HAP-1 (cell line): ENCODE data around the gene SCN9A.

Source experiments
- DNase-seq, 2 experiments: peaks; one replicate each; pipeline ENCODE4 v3.0.0-alpha.2; 2016 to 2020; ENCODE audit warnings: low spot score in 2 of 2
- H3K27me3 ChIP-seq: fragments of 250-450 bp; sonication (Bioruptor Pico); 2 replicates; pipeline ENCODE4 v1.5.1; 2020; ENCODE audit warnings: low read depth, mild to moderate bottlenecking, moderate library complexity
- H3K36me3 ChIP-seq: fragments of 250-450 bp; sonication (Bioruptor Pico); replicated peaks from 2 replicates; pipeline ENCODE4 v1.5.1; 2020; ENCODE audit warnings: mild to moderate bottlenecking
- H3K4me1 ChIP-seq: fragments of 250-450 bp; sonication (Bioruptor Pico); 2 replicates; pipeline ENCODE4 v1.5.1; 2020; ENCODE audit warnings: mild to moderate bottlenecking
- H3K4me3 ChIP-seq: fragments of 250-450 bp; sonication (Bioruptor Pico); 2 replicates; pipeline ENCODE4 v1.5.1; 2020; ENCODE audit warnings: mild to moderate bottlenecking, moderate library complexity
- H3K9me3 ChIP-seq: fragments of 250-450 bp; sonication (Bioruptor Pico); 2 replicates; pipeline ENCODE4 v1.5.1; 2020; ENCODE audit warnings: mild to moderate bottlenecking, moderate library complexity
- in situ Hi-C: fragments of 300-500 bp; cut with MboI; formaldehyde crosslinking; loops from 3 replicates; pipeline ENCODE4 v1.14.3; 2020; ENCODE audit warnings: low sequenced_read_pairs, inconsistent platforms, mixed read lengths

SCN9A gene

DNA sequence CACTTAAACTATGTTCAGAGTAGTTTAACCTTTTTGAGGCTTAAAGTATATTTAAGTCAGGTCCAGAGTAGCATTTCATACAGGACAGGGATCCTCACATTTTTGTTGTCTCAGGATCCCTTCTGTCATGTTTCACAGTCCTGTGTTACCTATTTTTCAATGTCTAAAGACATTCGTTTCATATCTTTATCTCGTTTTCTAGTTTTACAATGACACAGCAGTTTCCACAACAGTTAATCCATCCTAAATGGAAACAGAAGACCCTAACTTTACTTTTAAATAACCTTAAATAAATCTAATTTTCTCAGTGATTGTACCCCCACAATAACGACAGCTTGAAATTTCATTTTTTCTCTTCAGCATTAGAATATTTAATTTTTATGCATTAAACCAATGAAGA is 17.3 kb upstream of the SCN9A start:
- Histone ChIP-seq H3K4me1 (no peaks in the 10 kb centered on the region), H3K36me3 (no peaks in the 10 kb centered on the region), H3K27me3 (no peaks in the 10 kb centered on the region), H3K4me3 (no peak overlapping the region), H3K9me3 (no peaks in the 10 kb centered on the region)
- in situ Hi-C loops = no loop called here
- no peak for DNase-seq

GRCh38 chr2:166388481-166389070 is 12.8 kb upstream of the SCN9A start:
- no peak overlapping the region for H3K4me3 ChIP-seq
- in situ Hi-C loops = no loop called here
- no peaks in the 10 kb centered on the region for H3K27me3 ChIP-seq
- DNase-seq = no peak
- no peaks in the 10 kb centered on the region for H3K9me3 ChIP-seq
- H3K4me1 ChIP-seq = no peaks in the 10 kb centered on the region
- no peaks in the 10 kb centered on the region for H3K36me3 ChIP-seq

DNA sequence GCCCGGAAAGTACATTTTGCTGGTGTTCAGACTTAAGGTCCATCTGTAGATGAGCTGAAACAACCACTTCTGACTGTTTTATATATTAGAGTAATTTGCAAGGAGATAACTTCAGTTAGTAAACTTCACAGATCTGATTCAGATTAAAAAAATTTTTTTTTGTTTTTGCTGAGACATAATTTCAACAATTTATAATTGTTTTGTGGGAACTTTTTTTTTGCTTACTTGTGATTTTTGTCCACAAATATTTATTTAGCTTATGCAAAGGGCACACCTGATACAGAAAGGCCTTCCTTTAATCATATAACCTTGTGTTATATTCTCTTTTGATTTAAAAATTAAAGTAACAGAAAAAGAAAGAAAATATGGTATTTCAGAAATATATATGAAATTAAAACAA is 9.6 kb upstream of the SCN9A start:
- in situ Hi-C loops = no loop called here

DNA sequence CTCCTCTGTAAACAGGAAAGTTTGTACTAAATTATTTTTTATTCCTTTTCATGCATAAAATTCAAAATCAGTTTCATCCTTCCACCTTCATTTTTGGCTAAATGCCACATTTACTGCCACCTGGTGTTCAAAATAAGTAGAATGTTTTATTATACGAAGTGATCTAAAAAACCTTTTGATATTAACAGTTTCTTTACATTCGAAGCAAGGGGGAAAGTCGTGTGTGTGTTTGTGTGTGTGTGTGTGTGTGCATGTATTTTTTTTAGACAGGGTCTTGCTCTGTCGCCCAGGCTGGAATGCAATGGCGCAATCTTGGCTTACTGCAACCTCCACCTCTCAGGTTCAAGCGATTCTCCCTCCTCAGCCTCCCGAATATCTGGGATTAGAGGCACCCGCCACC is 9.0 kb upstream of the SCN9A start:
- Histone ChIP-seq H3K4me1 (no peaks in the 10 kb centered on the region), H3K27me3 (no peaks in the 10 kb centered on the region), H3K9me3 (no peaks in the 10 kb centered on the region), H3K4me3 (no peak overlapping the region), H3K36me3 (no peaks in the 10 kb centered on the region)
- in situ Hi-C loops = no loop called here
- peak; percentile 13 to 45 for DNase-seq

More for the DNA sequence above, 9.6 kb upstream of the SCN9A start:
- no peak for DNase-seq
- Histone ChIP-seq H3K9me3 (no peaks in the 10 kb centered on the region), H3K4me3 (no peak overlapping the region), H3K36me3 (no peaks in the 10 kb centered on the region), H3K4me1 (no peaks in the 10 kb centered on the region), H3K27me3 (no peaks in the 10 kb centered on the region)

- Histone ChIP-seq H3K27me3 (no peaks in the 10 kb centered on the region), H3K4me1 (no peaks in the 10 kb centered on the region), H3K4me3 (no peak overlapping the region), H3K9me3 (no peaks in the 10 kb centered on the region), H3K36me3 (no peaks in the 10 kb centered on the region)
- no peak for DNase-seq
- in situ Hi-C loops = no loop called here
These were observed 6.7 kb upstream of the SCN9A start for GRCh38 chr2:166382448-166382847.

DNA sequence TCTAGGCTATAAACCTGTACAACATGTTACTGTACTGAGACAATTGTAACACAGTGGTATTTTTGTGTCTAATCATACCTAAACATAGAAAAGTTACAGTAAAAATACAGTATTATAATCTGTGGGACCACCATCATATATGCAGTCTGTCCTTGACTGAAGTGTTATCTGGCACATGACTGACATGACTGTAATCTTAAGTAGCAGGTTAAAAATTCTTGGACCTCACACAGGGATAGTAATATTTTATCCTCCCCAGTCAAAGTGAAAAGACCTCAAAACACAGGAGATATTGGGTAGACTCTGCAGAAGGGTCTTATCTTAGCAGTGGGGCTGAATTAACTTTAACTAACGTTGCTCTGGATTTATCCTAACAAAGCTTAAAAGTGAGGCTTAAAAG is 4.9 kb upstream of the SCN9A start:
- H3K4me1 ChIP-seq = peaks cover 7% of the 10 kb centered on the region; the same call in 1 of the 2 replicates
- no peak overlapping the region for H3K4me3 ChIP-seq
- in situ Hi-C loops = no loop called here
- no peaks in the 10 kb centered on the region for H3K36me3 ChIP-seq
- H3K27me3 ChIP-seq = no peaks in the 10 kb centered on the region
- DNase-seq = no peak
- H3K9me3 ChIP-seq = no peaks in the 10 kb centered on the region

DNA sequence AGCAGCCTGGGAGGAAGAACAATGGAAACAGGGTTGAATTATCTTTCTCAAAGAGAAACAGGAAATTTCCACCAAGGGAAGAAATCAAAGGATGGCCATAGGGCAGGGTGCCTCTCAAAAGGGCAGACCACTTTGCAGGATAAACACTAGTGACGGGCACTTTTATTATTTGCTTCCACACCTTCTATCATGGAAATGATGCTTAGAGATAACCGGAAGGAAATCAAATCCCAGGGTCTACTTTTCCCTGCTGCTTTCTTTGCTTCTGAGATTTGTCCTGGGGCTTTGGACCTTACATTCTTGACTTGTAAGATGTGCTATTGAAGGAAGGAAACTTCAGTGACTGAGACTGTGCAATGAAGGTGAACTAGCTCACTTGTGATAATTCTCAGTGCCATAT is 1.1 kb upstream of the SCN9A start:
- no peak overlapping the region; the same call in 1 of the 2 replicates for H3K4me3 ChIP-seq
- in situ Hi-C loops = no loop called here
- no peaks in the 10 kb centered on the region for H3K36me3 ChIP-seq

GRCh38 chr2:166376488-166376828 is 714 bp upstream of the SCN9A start:
- H3K4me3 ChIP-seq = peak overlapping the region; percentile 59
- H3K4me1 ChIP-seq = peaks cover 19% of the 10 kb centered on the region
- in situ Hi-C loops = no loop called here
- H3K36me3 ChIP-seq = no peaks in the 10 kb centered on the region
- no peaks in the 10 kb centered on the region for H3K27me3 ChIP-seq
- H3K9me3 ChIP-seq = no peaks in the 10 kb centered on the region
- no peak for DNase-seq

More for the DNA sequence above, 1.1 kb upstream of the SCN9A start:
- Histone ChIP-seq H3K4me1 (peaks cover 19% of the 10 kb centered on the region), H3K9me3 (no peaks in the 10 kb centered on the region), H3K27me3 (no peaks in the 10 kb centered on the region)
- DNase-seq = no peak

- DNase-seq = peak in 1 of 2 experiments; percentile 59
- H3K4me3 ChIP-seq = peak overlapping the region; percentile 59
- no peaks in the 10 kb centered on the region for H3K9me3 ChIP-seq
- in situ Hi-C loops = no loop called here
- no peaks in the 10 kb centered on the region for H3K27me3 ChIP-seq
- no peaks in the 10 kb centered on the region for H3K36me3 ChIP-seq
- H3K4me1 ChIP-seq = peaks cover 22% of the 10 kb centered on the region
These were observed 479 bp downstream of the SCN9A start for GRCh38 chr2:166375195-166375735.

DNA sequence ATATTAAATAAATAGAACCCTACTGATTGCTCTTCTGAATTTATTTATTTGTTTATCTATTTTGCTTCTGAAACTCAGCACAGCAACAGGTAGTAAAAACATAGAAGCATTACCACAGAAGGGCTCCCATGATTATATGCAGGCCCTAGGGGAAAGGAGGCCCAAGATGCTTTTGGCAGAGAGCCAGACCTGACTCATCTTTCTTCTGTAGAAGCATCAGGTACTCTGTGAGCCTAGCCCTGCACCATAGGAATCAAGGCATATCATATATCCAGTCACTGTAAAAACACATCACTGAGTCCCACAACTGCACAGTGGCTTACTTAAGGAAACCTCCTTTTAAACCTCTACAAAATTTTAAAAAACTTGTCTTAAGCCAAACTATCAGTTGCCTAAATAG is 1.8 kb downstream of the SCN9A start:
- no peaks in the 10 kb centered on the region for H3K27me3 ChIP-seq
- peak; percentile 21 to 72 for DNase-seq
- peaks cover 22% of the 10 kb centered on the region for H3K4me1 ChIP-seq
- no peak overlapping the region for H3K4me3 ChIP-seq
- H3K9me3 ChIP-seq = no peaks in the 10 kb centered on the region
- in situ Hi-C loops = no loop called here
- H3K36me3 ChIP-seq = no peaks in the 10 kb centered on the region

DNA sequence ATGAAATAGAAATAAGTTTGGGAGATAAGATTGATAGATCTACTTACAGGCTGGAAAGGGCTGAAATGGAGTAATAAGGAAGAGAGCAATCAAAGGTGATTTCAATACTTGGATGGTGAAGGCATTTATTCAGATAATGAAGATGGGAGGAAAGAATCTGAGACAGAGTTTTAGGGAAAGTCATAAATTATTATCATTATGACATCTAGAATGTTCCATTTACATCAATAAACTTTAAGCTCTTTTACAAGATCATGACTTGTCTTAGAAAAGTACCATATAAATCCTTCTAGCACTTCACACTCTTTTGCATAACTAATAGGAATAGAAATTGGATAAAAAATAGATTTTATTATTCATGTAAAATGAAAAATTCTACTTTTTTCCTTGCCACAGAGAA is 2.2 kb downstream of the SCN9A start:
- Histone ChIP-seq H3K36me3 (no peaks in the 10 kb centered on the region), H3K9me3 (no peaks in the 10 kb centered on the region), H3K4me3 (no peak overlapping the region), H3K4me1 (peaks cover 22% of the 10 kb centered on the region), H3K27me3 (no peaks in the 10 kb centered on the region)
- DNase-seq = no peak
- in situ Hi-C loops = no loop called here

GRCh38 chr2:166373105-166373504 is 2.6 kb downstream of the SCN9A start:
- Histone ChIP-seq H3K4me1 (peaks cover 22% of the 10 kb centered on the region), H3K27me3 (no peaks in the 10 kb centered on the region), H3K4me3 (no peak overlapping the region), H3K36me3 (no peaks in the 10 kb centered on the region), H3K9me3 (no peaks in the 10 kb centered on the region)
- no peak for DNase-seq
- in situ Hi-C loops = no loop called here

GRCh38 chr2:166372046-166372445 is 3.7 kb downstream of the SCN9A start:
- no peak for DNase-seq
- H3K4me1 ChIP-seq = peaks cover 21% of the 10 kb centered on the region
- in situ Hi-C loops = no loop called here

DNA sequence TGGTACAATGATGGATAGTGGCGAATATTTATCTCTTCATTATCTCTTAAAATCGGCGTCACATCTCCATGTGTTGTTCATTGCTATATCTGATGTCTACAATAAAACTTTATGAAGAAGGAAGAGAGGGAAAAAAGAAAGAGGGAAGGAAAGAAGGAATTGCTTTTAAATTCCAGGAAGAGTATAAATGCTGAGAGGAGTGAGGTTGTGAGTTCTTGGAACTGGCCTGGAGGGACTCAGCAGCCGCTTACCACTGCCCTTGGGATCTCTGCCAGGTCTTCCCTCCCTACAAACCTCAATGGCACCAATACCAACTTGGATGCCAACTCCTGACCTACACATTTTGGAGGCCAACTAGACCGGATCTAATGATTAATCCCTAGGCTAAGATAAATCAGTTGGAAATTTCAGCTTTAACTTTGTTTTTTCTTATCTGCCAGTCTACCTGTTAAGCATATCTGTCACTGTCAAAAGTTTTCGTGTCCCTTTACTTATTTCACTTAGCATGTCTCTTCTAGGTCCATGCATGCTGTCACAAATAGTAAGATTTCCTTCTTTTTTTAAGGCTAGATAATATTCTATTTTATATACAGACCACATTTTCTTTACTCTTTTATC is 9.8 kb downstream of the SCN9A start:
- Histone ChIP-seq H3K9me3 (no peaks in the 10 kb centered on the region), H3K4me1 (peaks cover 16% of the 10 kb centered on the region), H3K4me3 (no peak overlapping the region), H3K27me3 (no peaks in the 10 kb centered on the region), H3K36me3 (no peaks in the 10 kb centered on the region)
- in situ Hi-C loops = no loop called here
- DNase-seq = no peak

More at GRCh38 chr2:166372046-166372445, 3.7 kb downstream of the SCN9A start:
- Histone ChIP-seq H3K4me3 (no peak overlapping the region), H3K36me3 (no peaks in the 10 kb centered on the region), H3K9me3 (no peaks in the 10 kb centered on the region), H3K27me3 (no peaks in the 10 kb centered on the region)
